Activated CD8-positive, alpha-beta memory T cell treated with anti-CD3 and anti-CD28 coated beads for 1 hour (primary cell): Measurements from ENCODE around the gene TNIK.
"Not testable (repeated sequence)": the region's sequence is repeated elsewhere in the genome, so short reads cannot be mapped to it uniquely, and the experiment has no call there.

ENCODE experiments used
- DNase-seq, 2 donors: peaks; one replicate each; pipeline ENCODE4 v3.0.0-alpha.2; 2020; ENCODE audit warnings: low read depth in 1 of 2; ENCODE audit errors: extremely low read depth in 1 of 2

TNIK gene

DNA sequence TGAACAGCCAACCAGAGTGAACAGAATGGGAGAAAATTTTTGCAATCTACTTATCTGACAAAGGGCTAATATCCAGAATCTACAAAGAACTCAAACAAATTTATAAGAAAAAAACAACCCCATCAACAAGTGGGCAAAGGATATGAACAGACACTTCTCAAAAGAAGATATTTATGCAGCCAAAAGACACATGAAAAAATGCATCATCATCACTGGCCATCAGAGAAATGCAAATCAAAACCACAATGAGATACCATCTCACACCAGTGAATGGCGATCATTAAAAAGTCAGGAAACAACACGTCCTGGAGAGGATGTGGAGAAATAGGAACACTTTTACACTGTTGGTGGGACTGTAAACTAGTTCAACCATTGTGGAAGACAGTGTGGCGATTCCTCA, 341.2 kb downstream of the TNIK start:
- not testable (repeated sequence) for DNase-seq

GRCh38 chr3:171116824-171117395, 343.3 kb downstream of the TNIK start:
- DNase-seq, result no peak

- DNase-seq, result no peak
These were observed 343.8 kb downstream of the TNIK start for GRCh38 chr3:171116365-171116764.

DNA sequence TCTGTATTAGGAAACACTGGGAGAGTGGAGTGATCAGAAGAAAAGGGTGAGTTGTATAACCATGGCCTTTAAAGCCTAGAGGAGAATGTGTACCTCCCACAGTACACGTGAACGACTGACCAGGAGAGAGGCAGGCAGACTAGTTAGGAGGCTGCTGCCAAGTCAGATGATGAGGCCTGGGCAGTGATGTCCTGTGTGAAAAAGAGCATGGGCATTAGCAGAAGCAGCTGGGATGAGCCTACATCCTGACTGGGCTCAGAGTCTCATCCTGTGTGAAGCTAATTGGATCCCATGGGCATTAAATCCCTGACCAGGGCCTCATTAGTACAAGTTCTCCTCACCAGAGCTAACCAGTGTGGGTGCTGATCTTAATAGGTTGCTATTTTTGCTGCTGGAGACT, 344.5 kb downstream of the TNIK start:
- DNase-seq, result no peak

DNA sequence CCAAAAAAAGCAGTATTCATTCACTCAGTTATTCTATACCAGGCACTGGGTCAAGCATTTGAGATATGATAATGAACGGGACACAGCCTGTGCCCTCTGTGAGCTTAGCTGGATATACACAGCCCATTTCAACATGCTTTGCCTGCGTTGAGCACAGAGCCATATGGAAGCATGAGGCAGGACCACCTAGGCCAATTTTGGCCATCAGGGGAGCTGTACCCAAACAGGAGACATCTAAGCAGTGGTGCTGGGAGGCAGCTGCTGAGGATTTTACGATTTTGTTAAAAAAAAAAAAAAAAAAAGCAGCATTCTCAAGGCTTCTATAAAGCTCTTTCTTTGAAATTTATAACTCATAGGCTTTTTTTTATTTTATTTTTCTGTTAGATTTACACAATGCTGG, 346.5 kb downstream of the TNIK start:
- no peak for DNase-seq

DNA sequence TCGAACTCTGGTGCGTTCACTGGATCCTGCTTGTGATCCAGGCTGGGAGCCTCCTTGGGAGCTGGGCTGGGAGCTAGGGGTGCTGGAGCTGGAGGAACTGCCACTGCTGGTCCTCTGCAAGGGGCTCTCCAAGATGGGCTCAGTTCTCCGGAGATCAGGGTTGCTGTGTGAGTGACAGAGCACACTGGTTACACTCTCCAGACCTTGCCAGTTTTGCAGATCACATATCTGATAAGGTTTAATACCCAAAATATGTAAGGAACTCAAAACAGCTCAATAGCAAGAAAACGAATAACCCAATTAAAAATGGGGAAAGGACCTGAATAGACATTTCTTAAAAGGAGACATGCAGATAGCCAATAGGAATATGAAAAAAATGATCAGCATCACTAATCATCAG, 349.5 kb downstream of the TNIK start:
- DNase-seq, result no peak

DNA sequence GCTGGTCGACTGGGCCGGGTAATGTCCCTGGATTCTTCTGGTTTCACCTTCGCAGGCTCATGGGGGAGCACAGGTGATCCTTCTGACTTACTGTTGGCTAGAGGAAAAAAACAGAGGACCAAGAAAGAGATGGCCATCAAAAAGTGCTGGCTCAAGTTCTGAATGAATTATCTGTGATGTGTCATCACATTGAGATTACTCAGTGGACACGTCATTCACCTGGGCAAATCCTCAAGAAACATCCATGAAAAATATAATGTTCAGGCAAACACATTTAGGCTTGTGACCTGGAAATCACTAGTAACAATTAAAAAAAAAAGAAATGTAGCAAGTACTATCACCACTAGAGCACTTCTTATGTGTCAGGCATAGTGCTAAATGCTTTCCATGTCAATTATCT, 352.1 kb downstream of the TNIK start:
- DNase-seq, result no peak

- DNase-seq, result no peak
These were observed 357.0 kb downstream of the TNIK start for GRCh38 chr3:171103185-171103584.

DNA sequence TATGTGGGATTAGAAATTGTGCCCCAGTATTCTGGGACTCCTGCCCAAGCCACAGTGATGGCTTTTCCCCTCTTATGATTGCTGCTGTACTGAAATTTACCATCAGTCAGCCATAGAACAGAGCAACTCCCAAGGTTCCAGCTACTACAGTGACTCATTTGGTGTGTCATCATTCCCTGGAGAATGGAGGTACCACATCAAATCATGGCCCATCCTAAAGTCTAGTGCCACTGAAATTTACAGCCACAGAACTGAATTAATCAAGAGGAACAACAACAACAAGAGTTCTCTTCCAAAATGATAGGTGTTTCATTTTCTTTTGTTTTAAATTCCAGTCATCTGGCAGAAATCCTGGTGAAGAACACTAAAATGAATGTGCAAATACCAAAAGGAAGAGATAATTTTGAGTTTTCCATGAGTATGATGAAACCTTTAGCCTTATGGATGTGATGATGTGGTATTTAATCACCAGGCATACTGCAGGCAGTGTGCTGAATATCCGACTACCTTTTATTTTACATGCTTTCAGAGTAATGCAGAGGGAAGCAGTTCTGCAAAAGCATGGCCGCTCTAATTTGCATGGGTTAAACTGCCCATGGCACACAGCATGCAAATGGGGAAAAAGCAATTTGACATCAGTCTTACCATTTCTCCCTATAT, 358.1 kb downstream of the TNIK start:
- DNase-seq, result no peak

DNA sequence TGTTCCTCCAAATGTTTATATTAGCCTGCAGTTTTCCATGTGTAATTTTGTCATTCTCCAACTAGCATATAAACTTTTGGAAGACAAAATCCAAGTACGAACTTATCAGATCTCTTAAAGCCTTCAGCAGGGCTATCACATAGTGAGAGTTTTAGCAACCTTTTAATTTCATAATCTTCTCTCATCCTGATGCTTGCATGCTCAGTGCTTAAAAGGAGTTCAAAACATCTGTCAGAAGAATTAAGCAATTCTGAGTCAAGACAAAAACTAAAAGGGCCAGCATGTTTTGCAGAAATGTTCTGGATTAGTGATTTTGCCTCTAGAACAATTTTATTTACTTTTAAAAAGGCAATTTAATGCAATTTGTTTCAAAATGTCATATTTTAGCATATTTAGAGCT, 360.3 kb downstream of the TNIK start:
- no peak for DNase-seq

DNA sequence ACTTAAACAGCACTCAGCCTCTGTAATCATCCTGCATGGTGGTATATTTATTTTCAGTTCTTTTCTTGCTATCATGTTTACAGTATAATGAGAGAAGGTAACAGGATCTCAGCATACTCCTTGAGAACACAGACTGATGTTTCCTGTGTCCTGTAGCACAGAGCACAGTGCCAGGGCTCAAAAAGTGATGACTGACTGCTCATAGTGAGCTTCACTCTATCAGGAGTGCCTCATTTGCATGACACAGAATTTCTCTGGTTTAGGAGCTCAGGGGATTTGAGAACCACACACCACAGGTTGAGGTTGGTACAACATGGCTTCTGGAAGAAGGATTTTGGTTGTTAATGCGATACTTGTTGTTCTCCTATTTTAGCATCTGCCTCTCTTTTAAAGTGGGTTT, 365.1 kb downstream of the TNIK start:
- no peak for DNase-seq

- DNase-seq, result no peak
These were observed 365.8 kb downstream of the TNIK start for GRCh38 chr3:171094411-171094810.

DNA sequence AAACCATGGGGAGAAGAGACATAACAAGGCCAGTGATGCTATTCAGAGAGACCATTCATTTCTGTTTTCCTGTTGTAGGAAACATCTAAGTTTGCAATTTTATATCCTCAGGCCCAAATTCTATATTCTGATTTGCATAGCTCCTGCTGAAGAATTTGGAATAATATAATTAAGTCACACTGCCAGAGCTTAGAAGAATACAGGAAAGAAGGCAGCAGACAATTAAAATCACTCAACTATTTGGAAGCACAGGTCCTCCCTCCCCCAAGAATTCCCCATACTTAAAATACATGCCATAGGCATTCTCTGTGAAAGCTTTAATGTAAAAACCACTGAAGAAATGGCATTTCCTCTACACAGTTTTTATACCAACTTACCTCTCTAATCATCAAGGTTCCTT, 366.7 kb downstream of the TNIK start:
- DNase-seq, result no peak

DNA sequence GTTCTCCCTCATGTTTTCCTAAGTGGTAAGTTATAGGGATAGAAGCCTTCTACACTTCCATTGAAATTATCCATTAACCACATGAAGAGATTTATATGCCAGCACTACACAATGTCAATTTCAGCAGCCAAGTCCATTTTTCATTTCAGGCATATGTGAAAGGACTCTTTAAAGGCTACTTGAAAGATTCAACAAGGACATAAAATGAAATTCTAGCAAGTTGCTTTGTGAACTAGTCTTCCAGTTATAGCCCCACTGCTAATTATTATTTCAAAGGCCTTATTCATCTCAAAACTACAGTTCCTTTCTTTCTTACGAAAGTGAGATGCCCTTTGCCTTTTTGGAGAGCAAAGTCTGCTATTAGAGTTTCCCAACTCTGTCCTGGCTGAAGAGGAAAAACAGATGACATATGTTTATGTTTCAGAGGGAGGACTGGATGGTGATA, 367.7 kb downstream of the TNIK start:
- DNase-seq, result no peak

DNA sequence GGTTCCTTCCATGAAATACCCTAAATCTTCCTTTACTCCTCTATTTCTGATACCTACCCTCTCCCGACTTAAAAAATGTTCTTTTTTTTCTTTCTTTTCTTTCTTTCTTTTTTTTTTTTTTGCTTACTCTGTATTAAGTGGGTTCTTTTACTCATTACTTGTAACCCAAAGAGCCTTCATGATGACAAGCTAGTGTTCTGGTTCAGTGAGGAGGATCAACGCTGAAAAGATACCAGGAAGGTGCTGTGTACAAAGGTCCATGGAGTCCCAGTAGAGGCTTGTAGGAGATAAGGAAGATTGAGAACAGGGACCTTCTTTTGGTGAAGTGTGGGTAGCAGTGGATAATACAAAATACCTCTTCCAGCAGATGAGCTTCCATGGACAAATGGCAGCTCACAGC, 369.9 kb downstream of the TNIK start:
- no peak for DNase-seq

GRCh38 chr3:171088964-171089754, 371.0 kb downstream of the TNIK start:
- no peak for DNase-seq

- no peak for DNase-seq
These were observed 371.7 kb downstream of the TNIK start for GRCh38 chr3:171088496-171088895.

DNA sequence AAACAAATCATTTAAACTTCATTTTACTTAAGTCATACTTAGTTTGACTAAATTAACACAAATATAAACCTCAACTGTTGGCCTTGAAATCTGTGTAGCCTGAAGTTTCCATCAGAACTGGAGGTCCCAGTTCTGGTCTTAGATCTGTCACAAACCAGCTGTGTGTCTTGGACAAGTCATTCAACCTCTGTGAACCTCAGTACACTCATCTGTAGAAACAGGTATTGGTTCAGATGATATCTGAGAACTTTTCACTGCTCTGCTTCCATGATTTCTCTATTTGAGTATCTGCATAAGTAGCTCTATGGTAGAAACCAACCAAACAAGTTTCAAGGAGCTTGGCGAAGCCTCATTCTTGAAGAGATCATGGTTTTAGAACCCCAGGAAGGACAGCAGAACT, 373.3 kb downstream of the TNIK start:
- no peak for DNase-seq

- no peak for DNase-seq
These were observed 382.9 kb downstream of the TNIK start for GRCh38 chr3:171077261-171077660.

GRCh38 chr3:171072432-171072831, 387.8 kb downstream of the TNIK start:
- no peak for DNase-seq

GRCh38 chr3:171068658-171069057, 391.5 kb downstream of the TNIK start:
- DNase-seq, result no peak

DNA sequence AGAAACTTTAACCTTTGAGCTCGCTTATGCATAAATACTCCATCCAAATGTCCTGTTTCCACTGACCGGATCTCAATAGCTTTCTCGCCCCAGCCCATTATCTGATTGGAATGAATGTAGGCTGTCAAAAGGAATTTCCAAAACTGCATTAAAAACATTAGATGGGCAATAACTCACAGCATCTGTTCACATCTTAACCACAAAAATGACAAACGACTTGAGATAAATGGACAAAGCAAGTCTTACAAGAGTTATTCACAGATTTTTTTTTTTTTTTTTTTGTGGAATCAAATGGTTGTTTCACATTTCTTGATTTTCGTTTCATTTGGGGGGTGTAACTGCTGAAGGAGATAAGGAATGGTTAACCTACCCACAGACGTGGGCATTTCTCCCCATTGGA, 394.0 kb downstream of the TNIK start:
- DNase-seq, result no peak
